GM23338 (cell line): ENCODE results near the gene NECAP2. TPM values are rescaled to one million over a fixed set of nuclear protein-coding genes. Genes with fewer than 3 reads are reported as not detected.

Experiments used
- ATAC-seq: fragments of 200-7000 bp; cut with Tn5 transposase; 3 replicates; pipeline ENCODE4 v1.9.1; 2020
- DNase-seq: peaks from one replicate; pipeline ENCODE4 v3.0.0-alpha.2; 2015; ENCODE audit warnings: low spot score
- H2AFZ ChIP-seq: fragments of 200-600 bp; sonication (generic); 2 replicates; pipeline ENCODE4 v1.8.0; 2016; ENCODE audit warnings: antibody characterized with exemption, mild to moderate bottlenecking, moderate library complexity
- H3F3A ChIP-seq: fragments of 200-600 bp; sonication (generic); replicated peaks from 2 replicates; pipeline ENCODE4 v1.8.0; 2017; ENCODE audit warnings: antibody characterized with exemption, mixed run types, low read depth
- H3K27ac ChIP-seq: fragments of 200-600 bp; sonication (generic); 2 replicates; pipeline ENCODE4 v1.6.1; 2016; ENCODE audit warnings: low read depth
- H3K27me3 ChIP-seq: fragments of 200-600 bp; sonication (generic); 2 replicates; pipeline ENCODE4 v1.8.0; 2016; ENCODE audit warnings: mild to moderate bottlenecking, mixed run types, moderate library complexity; ENCODE audit not compliant: insufficient read depth
- H3K36me3 ChIP-seq: fragments of 200-600 bp; sonication (generic); 2 replicates; pipeline ENCODE4 v1.8.0; 2016; ENCODE audit warnings: mild to moderate bottlenecking; ENCODE audit not compliant: insufficient read depth
- H3K4me1 ChIP-seq: fragments of 200-600 bp; sonication (generic); 2 replicates; pipeline ENCODE4 v1.8.0; 2016; ENCODE audit warnings: mild to moderate bottlenecking, moderate library complexity; ENCODE audit not compliant: insufficient read depth
- H3K4me2 ChIP-seq: fragments of 200-600 bp; sonication (generic); 2 replicates; pipeline ENCODE4 v1.7.1; 2017; ENCODE audit warnings: mixed run types
- H3K4me3 ChIP-seq: fragments of 200-600 bp; sonication (generic); 2 replicates; pipeline ENCODE4 v1.6.1; 2016; ENCODE audit warnings: mixed run types
- H3K79me2 ChIP-seq: fragments of 200-600 bp; sonication (generic); replicated peaks from 2 replicates; pipeline ENCODE4 v1.8.0; 2017; ENCODE audit warnings: mild to moderate bottlenecking; ENCODE audit not compliant: insufficient read depth
- H3K9me2 ChIP-seq: fragments of 200-600 bp; sonication (generic); 2 replicates; pipeline ENCODE4 v1.8.0; 2017; ENCODE audit not compliant: insufficient read depth
- H4K20me1 ChIP-seq: fragments of 200-600 bp; sonication (generic); replicated peaks from 2 replicates; pipeline ENCODE4 v1.8.0; 2017; ENCODE audit warnings: mild to moderate bottlenecking; ENCODE audit not compliant: insufficient read depth
- H3K27ac Mint-ChIP-seq: 2 replicates; pipeline ENCODE4 v1.8.0; 2020; ENCODE audit warnings: inconsistent platforms, mild to moderate bottlenecking, moderate library complexity, mixed read lengths
- H3K27me3 Mint-ChIP-seq: 3 replicates; pipeline ENCODE4 v1.8.0; 2022; ENCODE audit warnings: low read depth, mild to moderate bottlenecking, moderate library complexity, mixed read lengths, inconsistent platforms; ENCODE audit not compliant: insufficient read depth, poor library complexity
- H3K36me3 Mint-ChIP-seq: 3 replicates; pipeline ENCODE4 v1.8.0; 2021; ENCODE audit warnings: low read depth, mild to moderate bottlenecking, inconsistent platforms, moderate library complexity, mixed read lengths
- H3K4me1 Mint-ChIP-seq: 3 replicates; pipeline ENCODE4 v1.8.0; 2020; ENCODE audit warnings: mild to moderate bottlenecking, inconsistent platforms, mixed read lengths
- H3K4me3 Mint-ChIP-seq: 3 replicates; pipeline ENCODE4 v1.8.0; 2021; ENCODE audit warnings: moderate library complexity, mild to moderate bottlenecking, inconsistent platforms, mixed read lengths
- H3K9me3 Mint-ChIP-seq: 3 replicates; pipeline ENCODE4 v1.8.0; 2020; ENCODE audit warnings: moderate library complexity, mild to moderate bottlenecking, inconsistent platforms, mixed read lengths
- CREB1 ChIP-seq: fragments of 250-450 bp; sonication (Bioruptor Pico); IDR thresholded peaks from 2 replicates; pipeline ENCODE4 v1.5.0; 2020; ENCODE audit warnings: low read depth, mild to moderate bottlenecking, moderate library complexity
- EZH2 ChIP-seq: fragments of 200-600 bp; sonication (generic); IDR thresholded peaks from one replicate; pipeline ENCODE4 v1.8.0; 2017; ENCODE audit warnings: antibody characterized with exemption, mild to moderate bottlenecking, low read depth; ENCODE audit not compliant: unreplicated experiment
- EZH2phosphoT487 ChIP-seq: fragments of 200-600 bp; sonication (generic); IDR thresholded peaks from one replicate; pipeline ENCODE4 v1.8.1; 2018; ENCODE audit warnings: antibody characterized with exemption; ENCODE audit not compliant: unreplicated experiment
- JUNB ChIP-seq: IDR thresholded peaks from one replicate; pipeline ENCODE4 v1.6.1; 2016; ENCODE audit warnings: antibody characterized with exemption; ENCODE audit not compliant: unreplicated experiment
- NANOG ChIP-seq: IDR thresholded peaks from 2 replicates; pipeline ENCODE4 v1.6.1; 2016; ENCODE audit warnings: antibody characterized with exemption, borderline replicate concordance
- POLR2AphosphoS5 ChIP-seq: IDR thresholded peaks from 2 replicates; pipeline ENCODE4 v1.6.1; 2016; ENCODE audit warnings: antibody characterized with exemption, low read depth
- STAT1 ChIP-seq: IDR thresholded peaks from one replicate; pipeline ENCODE4 v1.6.1; 2016; ENCODE audit warnings: antibody characterized with exemption; ENCODE audit not compliant: unreplicated experiment
- ZNF114 ChIP-seq: fragments of 250-450 bp; sonication (Bioruptor Pico); IDR thresholded peaks from 2 replicates; pipeline ENCODE4 v1.5.0; 2020; ENCODE audit warnings: mild to moderate bottlenecking, moderate library complexity
- ZNF331 ChIP-seq: fragments of 250-450 bp; sonication (Bioruptor Pico); IDR thresholded peaks from 2 replicates; pipeline ENCODE4 v1.5.0; 2020; ENCODE audit warnings: low read depth, mild to moderate bottlenecking, moderate library complexity
- polyA plus RNA-seq: library from polyadenylated mRNA; unstranded; fragments of >200 nt; fragmentation: Nextera tagmentation; extraction: Ambion mirVana; gene quantifications from 2 replicates; pipeline ENCODE4 v1.2.1, GENCODE V29; 2016
- total RNA-seq: library from RNA; depleted of rRNA; stranded (reverse); fragments of >200 nt; shearing (Covaris generic); gene quantifications from 2 replicates; pipeline ENCODE4 v1.2.3, GENCODE V29; 2014
- TF ChIP-seq, protein P1 (sequence below), 2 experiments: fragments of 200-600 bp in 1 of 2; sonication (generic) in 1 of 2; conservative IDR thresholded peaks; 2 replicates each; pipeline versions ENCODE4 v1.5.1 to v1.6.1; 2016 to 2017; ENCODE audit warnings: antibody characterized with exemption in 2 of 2, low read depth in 2 of 2, mild to moderate bottlenecking in 2 of 2, moderate library complexity in 1 of 2
- TF ChIP-seq, protein P2 (sequence below): IDR thresholded peaks from 2 replicates; pipeline ENCODE4 v1.6.1; 2016; ENCODE audit warnings: antibody characterized with exemption
- TF ChIP-seq, protein P3 (sequence below): fragments of 250-450 bp; sonication (Bioruptor Pico); IDR thresholded peaks from 2 replicates; pipeline ENCODE4 v1.5.0; 2020; ENCODE audit warnings: mild to moderate bottlenecking, moderate library complexity
- TF ChIP-seq, protein P4 (sequence below): IDR thresholded peaks from one replicate; pipeline ENCODE4 v1.6.1; 2018; ENCODE audit warnings: antibody characterized with exemption; ENCODE audit not compliant: unreplicated experiment

NECAP2 gene
- total and polyA plus RNA-seq, 2 experiments from 2014 or later, result 20.2 to 28.9 TPM

DNA sequence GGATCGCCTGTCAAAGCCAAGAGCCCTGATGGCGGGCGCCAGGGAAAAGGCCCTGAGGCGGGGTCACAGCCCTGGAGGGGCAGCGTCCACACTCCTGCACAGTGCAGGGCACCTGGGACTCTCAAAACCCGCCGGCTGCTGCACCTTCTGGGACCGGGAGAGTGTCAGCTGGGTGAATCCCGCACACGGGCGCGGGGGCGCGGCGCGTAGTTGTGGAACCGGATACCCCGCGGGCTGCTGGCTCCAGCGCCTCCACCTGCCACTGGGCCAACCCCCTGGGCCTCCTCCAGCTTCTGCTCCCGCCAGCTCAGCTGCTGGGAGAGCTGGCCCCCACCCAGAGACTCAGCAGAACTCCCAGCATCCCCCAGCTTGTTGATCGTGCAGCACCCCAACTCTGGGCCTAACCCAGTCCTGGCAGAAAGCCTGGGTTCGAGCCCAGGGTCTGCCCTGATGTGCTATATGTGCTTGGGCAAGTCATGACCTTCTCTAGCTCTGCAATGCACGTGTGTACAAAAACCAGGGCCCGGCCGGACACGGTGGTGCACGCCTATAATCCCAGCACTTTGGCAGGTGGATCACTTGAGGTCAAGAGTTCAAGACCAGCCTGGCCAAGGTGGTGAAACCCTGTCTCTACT is 33.8 kb downstream of the NECAP2 start:
- DNase-seq (no peak), ATAC-seq (no peak)
- Mint-ChIP-seq H3K36me3 (peaks cover 9% of the 10 kb centered on the region; the same call in 1 of the 3 replicates), H3K4me3 (no peak overlapping the region), H3K27me3 (peaks cover 5% of the 10 kb centered on the region), H3K9me3 (no peaks in the 10 kb centered on the region), H3K4me1 (no peaks in the 10 kb centered on the region; the same call in 2 of the 3 replicates), H3K27ac (no peak overlapping the region)
- Histone ChIP-seq H3K4me1 (no peaks in the 10 kb centered on the region), H3F3A (no peaks in the 10 kb centered on the region), H3K27me3 (no peaks in the 10 kb centered on the region), H2AFZ (no peak overlapping the region), H3K79me2 (no peaks in the 10 kb centered on the region), H3K27ac (no peak overlapping the region), H3K4me2 (no peak overlapping the region), H3K4me3 (no peak overlapping the region), H3K36me3 (peaks cover 6% of the 10 kb centered on the region; the same call in 1 of the 2 replicates), H3K9me2 (no peaks in the 10 kb centered on the region), H4K20me1 (peaks cover 5% of the 10 kb centered on the region; the same call in 1 of the 2 replicates)
- no peak for TF ChIP-seq POLR2AphosphoS5
- TF ChIP-seq ZNF114, result no peak
- no peak for TF ChIP-seq CREB1 (CRISPR knock-in tag)
- TF ChIP-seq JUNB, result no peak
- no peak for TF ChIP-seq NANOG
- TF ChIP-seq ZNF331, result no peak
- TF ChIP-seq, protein P1, sequence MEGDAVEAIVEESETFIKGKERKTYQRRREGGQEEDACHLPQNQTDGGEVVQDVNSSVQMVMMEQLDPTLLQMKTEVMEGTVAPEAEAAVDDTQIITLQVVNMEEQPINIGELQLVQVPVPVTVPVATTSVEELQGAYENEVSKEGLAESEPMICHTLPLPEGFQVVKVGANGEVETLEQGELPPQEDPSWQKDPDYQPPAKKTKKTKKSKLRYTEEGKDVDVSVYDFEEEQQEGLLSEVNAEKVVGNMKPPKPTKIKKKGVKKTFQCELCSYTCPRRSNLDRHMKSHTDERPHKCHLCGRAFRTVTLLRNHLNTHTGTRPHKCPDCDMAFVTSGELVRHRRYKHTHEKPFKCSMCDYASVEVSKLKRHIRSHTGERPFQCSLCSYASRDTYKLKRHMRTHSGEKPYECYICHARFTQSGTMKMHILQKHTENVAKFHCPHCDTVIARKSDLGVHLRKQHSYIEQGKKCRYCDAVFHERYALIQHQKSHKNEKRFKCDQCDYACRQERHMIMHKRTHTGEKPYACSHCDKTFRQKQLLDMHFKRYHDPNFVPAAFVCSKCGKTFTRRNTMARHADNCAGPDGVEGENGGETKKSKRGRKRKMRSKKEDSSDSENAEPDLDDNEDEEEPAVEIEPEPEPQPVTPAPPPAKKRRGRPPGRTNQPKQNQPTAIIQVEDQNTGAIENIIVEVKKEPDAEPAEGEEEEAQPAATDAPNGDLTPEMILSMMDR (conservative IDR thresholded peaks at IDR 0.05; ENCODE audit: low read depth in 2 of 2), result no peak
- no peak for TF ChIP-seq STAT1
- TF ChIP-seq EZH2phosphoT487, result no peak
- TF ChIP-seq, protein P2, sequence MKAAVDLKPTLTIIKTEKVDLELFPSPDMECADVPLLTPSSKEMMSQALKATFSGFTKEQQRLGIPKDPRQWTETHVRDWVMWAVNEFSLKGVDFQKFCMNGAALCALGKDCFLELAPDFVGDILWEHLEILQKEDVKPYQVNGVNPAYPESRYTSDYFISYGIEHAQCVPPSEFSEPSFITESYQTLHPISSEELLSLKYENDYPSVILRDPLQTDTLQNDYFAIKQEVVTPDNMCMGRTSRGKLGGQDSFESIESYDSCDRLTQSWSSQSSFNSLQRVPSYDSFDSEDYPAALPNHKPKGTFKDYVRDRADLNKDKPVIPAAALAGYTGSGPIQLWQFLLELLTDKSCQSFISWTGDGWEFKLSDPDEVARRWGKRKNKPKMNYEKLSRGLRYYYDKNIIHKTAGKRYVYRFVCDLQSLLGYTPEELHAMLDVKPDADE, result no peak
- TF ChIP-seq, protein P3, sequence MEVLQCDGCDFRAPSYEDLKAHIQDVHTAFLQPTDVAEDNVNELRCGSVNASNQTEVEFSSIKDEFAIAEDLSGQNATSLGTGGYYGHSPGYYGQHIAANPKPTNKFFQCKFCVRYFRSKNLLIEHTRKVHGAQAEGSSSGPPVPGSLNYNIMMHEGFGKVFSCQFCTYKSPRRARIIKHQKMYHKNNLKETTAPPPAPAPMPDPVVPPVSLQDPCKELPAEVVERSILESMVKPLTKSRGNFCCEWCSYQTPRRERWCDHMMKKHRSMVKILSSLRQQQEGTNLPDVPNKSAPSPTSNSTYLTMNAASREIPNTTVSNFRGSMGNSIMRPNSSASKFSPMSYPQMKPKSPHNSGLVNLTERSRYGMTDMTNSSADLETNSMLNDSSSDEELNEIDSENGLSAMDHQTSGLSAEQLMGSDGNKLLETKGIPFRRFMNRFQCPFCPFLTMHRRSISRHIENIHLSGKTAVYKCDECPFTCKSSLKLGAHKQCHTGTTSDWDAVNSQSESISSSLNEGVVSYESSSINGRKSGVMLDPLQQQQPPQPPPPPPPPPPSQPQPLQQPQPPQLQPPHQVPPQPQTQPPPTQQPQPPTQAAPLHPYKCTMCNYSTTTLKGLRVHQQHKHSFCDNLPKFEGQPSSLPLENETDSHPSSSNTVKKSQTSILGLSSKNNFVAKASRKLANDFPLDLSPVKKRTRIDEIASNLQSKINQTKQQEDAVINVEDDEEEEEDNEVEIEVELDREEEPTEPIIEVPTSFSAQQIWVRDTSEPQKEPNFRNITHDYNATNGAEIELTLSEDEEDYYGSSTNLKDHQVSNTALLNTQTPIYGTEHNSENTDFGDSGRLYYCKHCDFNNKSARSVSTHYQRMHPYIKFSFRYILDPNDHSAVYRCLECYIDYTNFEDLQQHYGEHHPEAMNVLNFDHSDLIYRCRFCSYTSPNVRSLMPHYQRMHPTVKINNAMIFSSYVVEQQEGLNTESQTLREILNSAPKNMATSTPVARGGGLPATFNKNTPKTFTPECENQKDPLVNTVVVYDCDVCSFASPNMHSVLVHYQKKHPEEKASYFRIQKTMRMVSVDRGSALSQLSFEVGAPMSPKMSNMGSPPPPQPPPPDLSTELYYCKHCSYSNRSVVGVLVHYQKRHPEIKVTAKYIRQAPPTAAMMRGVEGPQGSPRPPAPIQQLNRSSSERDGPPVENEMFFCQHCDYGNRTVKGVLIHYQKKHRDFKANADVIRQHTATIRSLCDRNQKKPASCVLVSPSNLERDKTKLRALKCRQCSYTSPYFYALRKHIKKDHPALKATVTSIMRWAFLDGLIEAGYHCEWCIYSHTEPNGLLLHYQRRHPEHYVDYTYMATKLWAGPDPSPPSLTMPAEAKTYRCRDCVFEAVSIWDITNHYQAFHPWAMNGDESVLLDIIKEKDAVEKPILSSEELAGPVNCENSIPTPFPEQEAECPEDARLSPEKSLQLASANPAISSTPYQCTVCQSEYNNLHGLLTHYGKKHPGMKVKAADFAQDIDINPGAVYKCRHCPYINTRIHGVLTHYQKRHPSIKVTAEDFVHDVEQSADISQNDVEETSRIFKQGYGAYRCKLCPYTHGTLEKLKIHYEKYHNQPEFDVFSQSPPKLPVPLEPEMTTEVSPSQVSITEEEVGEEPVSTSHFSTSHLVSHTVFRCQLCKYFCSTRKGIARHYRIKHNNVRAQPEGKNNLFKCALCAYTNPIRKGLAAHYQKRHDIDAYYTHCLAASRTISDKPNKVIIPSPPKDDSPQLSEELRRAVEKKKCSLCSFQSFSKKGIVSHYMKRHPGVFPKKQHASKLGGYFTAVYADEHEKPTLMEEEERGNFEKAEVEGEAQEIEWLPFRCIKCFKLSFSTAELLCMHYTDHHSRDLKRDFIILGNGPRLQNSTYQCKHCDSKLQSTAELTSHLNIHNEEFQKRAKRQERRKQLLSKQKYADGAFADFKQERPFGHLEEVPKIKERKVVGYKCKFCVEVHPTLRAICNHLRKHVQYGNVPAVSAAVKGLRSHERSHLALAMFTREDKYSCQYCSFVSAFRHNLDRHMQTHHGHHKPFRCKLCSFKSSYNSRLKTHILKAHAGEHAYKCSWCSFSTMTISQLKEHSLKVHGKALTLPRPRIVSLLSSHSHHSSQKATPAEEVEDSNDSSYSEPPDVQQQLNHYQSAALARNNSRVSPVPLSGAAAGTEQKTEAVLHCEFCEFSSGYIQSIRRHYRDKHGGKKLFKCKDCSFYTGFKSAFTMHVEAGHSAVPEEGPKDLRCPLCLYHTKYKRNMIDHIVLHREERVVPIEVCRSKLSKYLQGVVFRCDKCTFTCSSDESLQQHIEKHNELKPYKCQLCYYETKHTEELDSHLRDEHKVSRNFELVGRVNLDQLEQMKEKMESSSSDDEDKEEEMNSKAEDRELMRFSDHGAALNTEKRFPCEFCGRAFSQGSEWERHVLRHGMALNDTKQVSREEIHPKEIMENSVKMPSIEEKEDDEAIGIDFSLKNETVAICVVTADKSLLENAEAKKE (CRISPR knock-in tag), result no peak
- TF ChIP-seq, protein P4, sequence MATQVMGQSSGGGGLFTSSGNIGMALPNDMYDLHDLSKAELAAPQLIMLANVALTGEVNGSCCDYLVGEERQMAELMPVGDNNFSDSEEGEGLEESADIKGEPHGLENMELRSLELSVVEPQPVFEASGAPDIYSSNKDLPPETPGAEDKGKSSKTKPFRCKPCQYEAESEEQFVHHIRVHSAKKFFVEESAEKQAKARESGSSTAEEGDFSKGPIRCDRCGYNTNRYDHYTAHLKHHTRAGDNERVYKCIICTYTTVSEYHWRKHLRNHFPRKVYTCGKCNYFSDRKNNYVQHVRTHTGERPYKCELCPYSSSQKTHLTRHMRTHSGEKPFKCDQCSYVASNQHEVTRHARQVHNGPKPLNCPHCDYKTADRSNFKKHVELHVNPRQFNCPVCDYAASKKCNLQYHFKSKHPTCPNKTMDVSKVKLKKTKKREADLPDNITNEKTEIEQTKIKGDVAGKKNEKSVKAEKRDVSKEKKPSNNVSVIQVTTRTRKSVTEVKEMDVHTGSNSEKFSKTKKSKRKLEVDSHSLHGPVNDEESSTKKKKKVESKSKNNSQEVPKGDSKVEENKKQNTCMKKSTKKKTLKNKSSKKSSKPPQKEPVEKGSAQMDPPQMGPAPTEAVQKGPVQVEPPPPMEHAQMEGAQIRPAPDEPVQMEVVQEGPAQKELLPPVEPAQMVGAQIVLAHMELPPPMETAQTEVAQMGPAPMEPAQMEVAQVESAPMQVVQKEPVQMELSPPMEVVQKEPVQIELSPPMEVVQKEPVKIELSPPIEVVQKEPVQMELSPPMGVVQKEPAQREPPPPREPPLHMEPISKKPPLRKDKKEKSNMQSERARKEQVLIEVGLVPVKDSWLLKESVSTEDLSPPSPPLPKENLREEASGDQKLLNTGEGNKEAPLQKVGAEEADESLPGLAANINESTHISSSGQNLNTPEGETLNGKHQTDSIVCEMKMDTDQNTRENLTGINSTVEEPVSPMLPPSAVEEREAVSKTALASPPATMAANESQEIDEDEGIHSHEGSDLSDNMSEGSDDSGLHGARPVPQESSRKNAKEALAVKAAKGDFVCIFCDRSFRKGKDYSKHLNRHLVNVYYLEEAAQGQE, result no peak
- no peak for TF ChIP-seq EZH2
